ENCODE data around the gene LPGAT1.
A peak's percentile ranks its signal among the peaks of the same experiment; 100 is the strongest.

Gene LPGAT1

GRCh38 chr1:211761400-211761799, 69.2 kb downstream of the LPGAT1 start:
- DNase-seq, result no peak

- no peak for DNase-seq
These were observed 74.0 kb downstream of the LPGAT1 start for GRCh38 chr1:211756471-211757020.

- DNase-seq, result no peak
These were observed 76.8 kb downstream of the LPGAT1 start for GRCh38 chr1:211753649-211754251.

GRCh38 chr1:211752951-211753486, 77.5 kb downstream of the LPGAT1 start:
- DNase-seq, result no peak

GRCh38 chr1:211752317-211752716, 78.2 kb downstream of the LPGAT1 start:
- no peak for DNase-seq

- no peak for DNase-seq
These were observed 79.1 kb downstream of the LPGAT1 start for GRCh38 chr1:211751438-211751837.

- no peak for DNase-seq
These were observed 80.0 kb downstream of the LPGAT1 start for GRCh38 chr1:211750599-211750998.

GRCh38 chr1:211749251-211749650, 81.3 kb downstream of the LPGAT1 start:
- DNase-seq, result no peak

- DNase-seq, result no peak
These were observed 81.8 kb downstream of the LPGAT1 start for GRCh38 chr1:211748810-211749209.

GRCh38 chr1:211742889-211743529, 87.6 kb downstream of the LPGAT1 start:
- no peak for DNase-seq

- DNase-seq, result no peak
These were observed 88.3 kb downstream of the LPGAT1 start for GRCh38 chr1:211742272-211742671.

GRCh38 chr1:211741788-211742187, 88.8 kb downstream of the LPGAT1 start:
- no peak for DNase-seq

GRCh38 chr1:211741116-211741515, 89.4 kb downstream of the LPGAT1 start:
- DNase-seq, result no peak

GRCh38 chr1:211739671-211740411, 90.7 kb downstream of the LPGAT1 start:
- DNase-seq, result no peak

- peak; percentile 19 for DNase-seq
These were observed 91.8 kb downstream of the LPGAT1 start for GRCh38 chr1:211738691-211739301.

GRCh38 chr1:211738096-211738690, 92.4 kb downstream of the LPGAT1 start:
- no peak for DNase-seq

GRCh38 chr1:211737115-211738035, 93.2 kb downstream of the LPGAT1 start:
- no peak for DNase-seq

GRCh38 chr1:211736351-211736915, 94.1 kb downstream of the LPGAT1 start:
- DNase-seq, result no peak

- no peak for DNase-seq
These were observed 95.1 kb downstream of the LPGAT1 start for GRCh38 chr1:211735208-211736170.

- no peak for DNase-seq
These were observed 95.8 kb downstream of the LPGAT1 start for GRCh38 chr1:211734791-211735190.

Measured in CD4-positive, alpha-beta T cell treated with Interleukin-15 for 1 hour (primary cell).